IPS-20b (cell line): ENCODE data around the gene ZNF618.

Source experiments
- H3K27ac ChIP-seq: one replicate; pipeline ENCODE4 v1.5.1; 2013; ENCODE audit warnings: low read length
- H3K27me3 ChIP-seq: 2 replicates; pipeline ENCODE4 v1.6.1; 2013; ENCODE audit warnings: mild to moderate bottlenecking, low read length, inconsistent platforms; ENCODE audit not compliant: insufficient read depth
- H3K36me3 ChIP-seq: 2 replicates; pipeline ENCODE4 v1.6.1; 2013; ENCODE audit warnings: low read depth, mild to moderate bottlenecking, inconsistent platforms, low read length, moderate library complexity; ENCODE audit not compliant: insufficient read depth
- H3K4me1 ChIP-seq: 2 replicates; pipeline ENCODE4 v1.6.1; 2013; ENCODE audit warnings: mild to moderate bottlenecking, control low read depth, inconsistent platforms, low read length, moderate library complexity; ENCODE audit not compliant: insufficient read depth
- H3K4me3 ChIP-seq: 2 replicates; pipeline ENCODE4 v1.5.1; 2013; ENCODE audit warnings: mild to moderate bottlenecking, low read length, inconsistent platforms
- H3K9ac ChIP-seq: 2 replicates; pipeline ENCODE4 v1.6.1; 2013; ENCODE audit warnings: low read depth, mild to moderate bottlenecking, inconsistent platforms, low read length, moderate library complexity
- H3K9me3 ChIP-seq: 2 replicates; pipeline ENCODE4 v1.6.1; 2013; ENCODE audit warnings: mild to moderate bottlenecking, low read depth, low read length, inconsistent platforms; ENCODE audit not compliant: insufficient read depth

Gene ZNF618

GRCh38 chr9:113928269-113928668, 52.2 kb downstream of the ZNF618 start:
- peaks cover 3% of the 10 kb centered on the region; the same call in 1 of the 2 replicates for H3K4me1 ChIP-seq
- no peaks in the 10 kb centered on the region for H3K27me3 ChIP-seq
- no peak overlapping the region for H3K4me3 ChIP-seq
- peaks cover 6% of the 10 kb centered on the region; the same call in 1 of the 2 replicates for H3K9me3 ChIP-seq
- peaks cover 7% of the 10 kb centered on the region; the same call in 1 of the 2 replicates for H3K36me3 ChIP-seq
- no peak overlapping the region for H3K9ac ChIP-seq
- no peak overlapping the region for H3K27ac ChIP-seq

- no peak overlapping the region for H3K27ac ChIP-seq
- 0 out of 2 replicates have a peak, but pooled peaks cover 2% of the 10 kb centered on the region for H3K9me3 ChIP-seq
- no peak overlapping the region for H3K9ac ChIP-seq
- no peaks in the 10 kb centered on the region for H3K27me3 ChIP-seq
- H3K4me3 ChIP-seq = no peak overlapping the region
- peaks cover 7% of the 10 kb centered on the region; the same call in 1 of the 2 replicates for H3K36me3 ChIP-seq
- H3K4me1 ChIP-seq = peaks cover 3% of the 10 kb centered on the region; the same call in 1 of the 2 replicates
These were observed 53.7 kb downstream of the ZNF618 start for GRCh38 chr9:113929634-113930389.

GRCh38 chr9:113930390-113930783, 54.3 kb downstream of the ZNF618 start:
- no peak overlapping the region for H3K9ac ChIP-seq
- H3K36me3 ChIP-seq = peaks cover 7% of the 10 kb centered on the region; the same call in 1 of the 2 replicates
- peaks cover 3% of the 10 kb centered on the region; the same call in 1 of the 2 replicates for H3K4me1 ChIP-seq
- no peak overlapping the region for H3K27ac ChIP-seq
- H3K4me3 ChIP-seq = no peak overlapping the region
- 0 out of 2 replicates have a peak, but pooled peaks cover 2% of the 10 kb centered on the region for H3K9me3 ChIP-seq
- no peaks in the 10 kb centered on the region for H3K27me3 ChIP-seq

DNA sequence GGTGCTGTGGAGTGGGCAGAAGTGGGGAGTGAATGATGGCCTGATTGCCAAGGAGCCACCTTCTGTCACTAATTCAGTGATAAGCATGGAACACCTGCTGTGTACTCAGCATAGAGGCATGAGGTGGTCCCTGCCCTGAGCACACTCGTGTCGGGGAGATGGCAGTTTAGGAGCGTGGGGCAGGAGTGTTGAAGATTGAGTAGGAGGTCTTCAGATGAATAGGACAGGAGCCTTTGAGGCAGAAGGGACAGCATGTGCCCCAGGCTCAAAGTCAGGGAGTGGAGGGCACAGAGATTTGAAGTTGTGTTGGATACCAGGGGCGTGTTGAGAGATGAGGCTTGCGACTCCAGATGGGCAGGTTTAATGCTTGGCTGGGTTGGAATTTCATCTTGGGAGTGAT, 55.0 kb downstream of the ZNF618 start:
- Histone ChIP-seq H3K27ac (no peak overlapping the region), H3K36me3 (peaks cover 7% of the 10 kb centered on the region; the same call in 1 of the 2 replicates), H3K9me3 (0 out of 2 replicates have a peak, but pooled peaks cover 2% of the 10 kb centered on the region), H3K27me3 (no peaks in the 10 kb centered on the region), H3K9ac (no peak overlapping the region), H3K4me3 (no peak overlapping the region), H3K4me1 (peaks cover 3% of the 10 kb centered on the region; the same call in 1 of the 2 replicates)

- H3K27me3 ChIP-seq = no peaks in the 10 kb centered on the region
- no peak overlapping the region for H3K4me3 ChIP-seq
- H3K36me3 ChIP-seq = peaks cover 7% of the 10 kb centered on the region; the same call in 1 of the 2 replicates
- no peak overlapping the region for H3K27ac ChIP-seq
- no peak overlapping the region for H3K9ac ChIP-seq
- H3K9me3 ChIP-seq = no peaks in the 10 kb centered on the region
- H3K4me1 ChIP-seq = peaks cover 3% of the 10 kb centered on the region; the same call in 1 of the 2 replicates
These were observed 55.7 kb downstream of the ZNF618 start for GRCh38 chr9:113931777-113932176.

- Histone ChIP-seq H3K27ac (no peak overlapping the region), H3K9ac (no peak overlapping the region), H3K36me3 (peaks cover 3% of the 10 kb centered on the region; the same call in 1 of the 2 replicates), H3K4me1 (no peaks in the 10 kb centered on the region; the same call in 1 of the 2 replicates), H3K9me3 (no peaks in the 10 kb centered on the region), H3K4me3 (no peak overlapping the region), H3K27me3 (no peaks in the 10 kb centered on the region)
These were observed 56.9 kb downstream of the ZNF618 start for GRCh38 chr9:113932906-113933584.

- H3K9ac ChIP-seq = no peak overlapping the region
- no peaks in the 10 kb centered on the region for H3K27me3 ChIP-seq
- no peak overlapping the region for H3K27ac ChIP-seq
- no peaks in the 10 kb centered on the region for H3K9me3 ChIP-seq
- H3K36me3 ChIP-seq = no peaks in the 10 kb centered on the region
- no peak overlapping the region for H3K4me3 ChIP-seq
- H3K4me1 ChIP-seq = no peaks in the 10 kb centered on the region; the same call in 1 of the 2 replicates
These were observed 57.6 kb downstream of the ZNF618 start for GRCh38 chr9:113933671-113934070.

DNA sequence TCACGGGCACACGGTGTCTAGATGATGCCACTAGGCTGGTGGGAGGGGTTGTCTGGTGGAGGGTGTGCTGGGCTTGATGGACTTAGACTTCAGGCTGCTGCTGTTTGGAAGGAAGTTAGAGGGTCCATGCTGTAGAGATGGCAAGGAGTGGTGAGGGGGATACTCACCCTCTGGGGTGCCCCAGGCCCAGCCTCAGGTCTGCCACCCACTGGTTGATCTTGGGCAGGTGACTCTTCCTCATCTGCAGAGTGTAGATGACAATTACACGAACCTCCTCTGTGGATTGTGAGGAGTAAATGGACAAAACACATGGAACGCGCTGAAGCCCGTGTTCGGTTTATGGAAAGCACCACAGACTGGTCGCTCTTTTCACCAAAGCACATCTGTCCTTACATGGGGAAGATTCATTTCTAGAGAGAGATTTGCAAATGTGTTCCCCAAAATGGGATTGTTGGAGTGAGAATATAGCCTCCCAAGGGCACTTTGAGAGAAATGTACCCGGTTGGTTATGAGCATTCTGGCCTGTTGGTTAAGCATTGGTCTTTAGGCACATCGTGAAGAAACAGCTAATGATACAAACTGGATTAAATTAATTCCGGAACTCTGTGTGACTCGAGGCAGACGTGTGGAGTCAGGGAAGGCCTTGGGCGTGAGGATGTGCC, 58.2 kb downstream of the ZNF618 start:
- Histone ChIP-seq H3K36me3 (no peaks in the 10 kb centered on the region), H3K9ac (no peak overlapping the region)

GRCh38 chr9:113934829-113935676, 58.9 kb downstream of the ZNF618 start:
- Histone ChIP-seq H3K9ac (no peak overlapping the region), H3K27ac (no peak overlapping the region), H3K4me3 (no peak overlapping the region), H3K27me3 (no peaks in the 10 kb centered on the region), H3K4me1 (no peaks in the 10 kb centered on the region; the same call in 1 of the 2 replicates), H3K9me3 (no peaks in the 10 kb centered on the region), H3K36me3 (no peaks in the 10 kb centered on the region)

More for the DNA sequence above, 58.2 kb downstream of the ZNF618 start:
- H3K27me3 ChIP-seq = no peaks in the 10 kb centered on the region
- H3K4me3 ChIP-seq = no peak overlapping the region
- H3K9me3 ChIP-seq = no peaks in the 10 kb centered on the region
- H3K4me1 ChIP-seq = no peaks in the 10 kb centered on the region; the same call in 1 of the 2 replicates
- H3K27ac ChIP-seq = no peak overlapping the region

DNA sequence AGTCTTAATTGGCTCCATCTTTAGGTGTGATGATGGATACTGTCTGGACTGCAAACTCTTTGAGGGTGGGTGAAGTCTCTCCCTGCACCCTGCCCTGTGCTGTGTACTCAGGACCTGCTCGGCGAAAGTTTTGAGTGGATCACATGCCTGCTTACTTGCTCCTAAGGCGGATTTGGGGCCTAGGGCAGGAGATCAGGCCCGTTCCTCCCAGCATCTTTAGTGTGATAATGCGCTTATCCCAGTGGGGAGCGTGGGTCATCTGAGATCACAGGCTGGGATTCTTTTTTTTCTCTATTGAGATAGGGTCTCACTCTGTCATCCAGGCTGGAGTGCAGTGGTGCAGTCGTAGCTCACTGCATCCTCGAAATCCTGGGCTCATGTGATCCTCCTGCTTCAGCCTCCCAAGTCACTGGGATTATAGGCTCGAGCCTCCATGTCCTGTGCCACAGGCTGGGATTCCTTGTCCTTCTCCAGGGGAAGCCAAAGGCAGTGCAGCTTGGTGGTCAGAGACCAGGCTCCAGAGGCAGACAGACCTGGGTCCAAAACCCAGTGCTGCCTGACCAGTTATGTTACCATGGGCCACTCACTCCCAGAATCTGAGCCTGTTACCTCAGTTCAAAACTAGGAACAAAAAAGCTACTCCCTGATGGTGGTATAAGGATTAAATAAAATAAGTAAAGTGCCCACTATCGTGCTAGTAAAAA, 59.7 kb downstream of the ZNF618 start:
- no peak overlapping the region for H3K27ac ChIP-seq
- no peaks in the 10 kb centered on the region for H3K36me3 ChIP-seq
- H3K27me3 ChIP-seq = no peaks in the 10 kb centered on the region
- no peaks in the 10 kb centered on the region; the same call in 1 of the 2 replicates for H3K4me1 ChIP-seq
- H3K9me3 ChIP-seq = no peaks in the 10 kb centered on the region
- no peak overlapping the region for H3K9ac ChIP-seq
- no peak overlapping the region for H3K4me3 ChIP-seq
